ENCODE data around the gene LORICRIN.

LORICRIN gene

DNA sequence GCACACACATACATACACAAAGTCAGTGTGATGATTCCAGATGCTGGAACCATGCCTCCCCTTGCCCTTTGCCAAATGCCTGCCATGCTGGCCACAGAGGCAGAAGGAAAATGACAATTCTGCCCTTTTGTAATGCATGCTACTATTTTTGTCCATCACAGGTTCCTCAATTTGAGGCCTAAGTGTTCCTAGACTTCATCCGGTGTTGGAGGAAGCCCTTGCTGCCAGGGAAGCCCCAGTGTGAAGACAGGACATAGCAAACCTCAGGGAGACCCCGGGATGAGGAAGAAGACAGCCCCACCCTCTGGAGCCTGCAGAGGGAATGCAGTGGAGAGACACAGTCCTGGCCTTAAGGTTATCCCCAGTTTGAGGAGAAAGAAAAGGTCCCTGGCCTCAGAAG lies 27.7 kb upstream of the LORICRIN start:
- TF ChIP-seq, protein P1, sequence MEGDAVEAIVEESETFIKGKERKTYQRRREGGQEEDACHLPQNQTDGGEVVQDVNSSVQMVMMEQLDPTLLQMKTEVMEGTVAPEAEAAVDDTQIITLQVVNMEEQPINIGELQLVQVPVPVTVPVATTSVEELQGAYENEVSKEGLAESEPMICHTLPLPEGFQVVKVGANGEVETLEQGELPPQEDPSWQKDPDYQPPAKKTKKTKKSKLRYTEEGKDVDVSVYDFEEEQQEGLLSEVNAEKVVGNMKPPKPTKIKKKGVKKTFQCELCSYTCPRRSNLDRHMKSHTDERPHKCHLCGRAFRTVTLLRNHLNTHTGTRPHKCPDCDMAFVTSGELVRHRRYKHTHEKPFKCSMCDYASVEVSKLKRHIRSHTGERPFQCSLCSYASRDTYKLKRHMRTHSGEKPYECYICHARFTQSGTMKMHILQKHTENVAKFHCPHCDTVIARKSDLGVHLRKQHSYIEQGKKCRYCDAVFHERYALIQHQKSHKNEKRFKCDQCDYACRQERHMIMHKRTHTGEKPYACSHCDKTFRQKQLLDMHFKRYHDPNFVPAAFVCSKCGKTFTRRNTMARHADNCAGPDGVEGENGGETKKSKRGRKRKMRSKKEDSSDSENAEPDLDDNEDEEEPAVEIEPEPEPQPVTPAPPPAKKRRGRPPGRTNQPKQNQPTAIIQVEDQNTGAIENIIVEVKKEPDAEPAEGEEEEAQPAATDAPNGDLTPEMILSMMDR (IDR thresholded peaks at IDR 0.05; ENCODE audit: low read depth, low read length, missing control alignments), result no peak
- no peak for DNase-seq (ENCODE audit: low read depth)

GRCh38 chr1:153232553-153232952 lies 26.9 kb upstream of the LORICRIN start:
- no peak overlapping the region for H3K4me3 ChIP-seq (ENCODE audit: low read depth, low read length)
- TF ChIP-seq, protein P1 (IDR thresholded peaks at IDR 0.05; ENCODE audit: low read depth, low read length, missing control alignments), result no peak
- no peak for DNase-seq (ENCODE audit: low read depth)

More for the DNA sequence above, 27.7 kb upstream of the LORICRIN start:
- H3K4me3 ChIP-seq (ENCODE audit: low read depth, low read length), result no peak overlapping the region

- DNase-seq (ENCODE audit: low read depth), result no peak
- H3K4me3 ChIP-seq (ENCODE audit: low read depth, low read length), result no peak overlapping the region
- TF ChIP-seq, protein P1 (IDR thresholded peaks at IDR 0.05; ENCODE audit: low read depth, low read length, missing control alignments), result no peak
These were observed 26.0 kb upstream of the LORICRIN start for GRCh38 chr1:153233448-153233847.

DNA sequence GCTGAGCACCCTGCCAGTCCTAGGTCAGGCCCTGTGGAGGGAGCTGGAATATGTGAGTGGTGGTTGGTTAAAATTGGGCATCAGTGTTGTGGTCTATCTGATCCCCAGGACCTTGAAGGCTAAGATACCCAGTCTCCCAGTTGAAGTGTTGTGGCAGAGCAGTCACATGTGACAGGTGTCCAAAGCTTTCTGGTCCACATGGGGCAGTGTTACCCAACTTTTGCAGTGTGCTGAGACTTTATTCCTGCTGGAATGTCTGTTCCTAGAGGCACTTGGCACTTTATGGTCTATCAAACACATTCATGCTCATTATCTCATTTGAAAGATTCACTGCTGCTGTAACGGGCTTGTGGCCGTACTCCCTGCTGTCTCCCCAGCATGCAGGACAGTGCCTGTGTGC lies 21.0 kb upstream of the LORICRIN start:
- no peak overlapping the region for H3K4me3 ChIP-seq (ENCODE audit: low read depth, low read length)
- no peak for DNase-seq (ENCODE audit: low read depth)
- TF ChIP-seq, protein P1 (IDR thresholded peaks at IDR 0.05; ENCODE audit: low read depth, low read length, missing control alignments), result peak; percentile 24

DNA sequence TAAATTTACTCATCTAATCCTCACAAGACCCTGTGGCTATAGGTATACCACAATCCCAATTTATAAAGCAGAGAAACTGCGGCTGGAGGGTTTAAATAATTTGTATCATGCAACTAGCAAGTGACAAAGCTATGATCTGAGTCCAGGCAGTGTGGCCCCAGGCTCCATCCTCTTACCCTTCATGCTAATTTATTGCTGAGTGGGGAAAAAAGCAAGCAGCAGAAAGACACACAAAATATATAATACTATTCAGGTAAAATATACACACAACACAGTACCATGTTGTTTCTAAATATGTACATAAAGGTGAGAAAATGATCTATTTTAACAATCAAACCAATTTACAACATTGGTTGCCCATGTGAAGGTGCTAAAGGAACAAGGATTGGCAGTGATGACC lies 17.3 kb upstream of the LORICRIN start:
- TF ChIP-seq, protein P1 (IDR thresholded peaks at IDR 0.05; ENCODE audit: low read depth, low read length, missing control alignments), result no peak
- DNase-seq (ENCODE audit: low read depth), result no peak
- no peak overlapping the region for H3K4me3 ChIP-seq (ENCODE audit: low read depth, low read length)

GRCh38 chr1:153245466-153245865 lies 14.0 kb upstream of the LORICRIN start:
- no peak overlapping the region for H3K4me3 ChIP-seq (ENCODE audit: low read depth, low read length)
- TF ChIP-seq, protein P1 (IDR thresholded peaks at IDR 0.05; ENCODE audit: low read depth, low read length, missing control alignments), result no peak
- DNase-seq (ENCODE audit: low read depth), result no peak

GRCh38 chr1:153246018-153246417 lies 13.5 kb upstream of the LORICRIN start:
- no peak for DNase-seq (ENCODE audit: low read depth)
- H3K4me3 ChIP-seq (ENCODE audit: low read depth, low read length), result no peak overlapping the region
- TF ChIP-seq, protein P1 (IDR thresholded peaks at IDR 0.05; ENCODE audit: low read depth, low read length, missing control alignments), result no peak
